OCI-LY1 (cell line): Measurements from ENCODE around the gene B3GALNT1.
"Not testable (repeated sequence)": the region's sequence is repeated elsewhere in the genome, so short reads cannot be mapped to it uniquely, and the experiment has no call there.

Experiments
- H2AFZ ChIP-seq: fragments of 200-600 bp; sonication (generic), shearing (Covaris generic); 2 replicates; pipeline ENCODE4 v1.6.0; 2014; ENCODE audit warnings: antibody characterized with exemption, mild to moderate bottlenecking, low read length
- H3F3A ChIP-seq: fragments of 200-600 bp; sonication (generic), shearing (Covaris generic); 2 replicates; pipeline ENCODE4 v1.6.0; 2014; ENCODE audit warnings: mild to moderate bottlenecking, antibody characterized with exemption, low read length, moderate library complexity; ENCODE audit not compliant: insufficient read depth
- H3K27ac ChIP-seq: fragments of 200-600 bp; sonication (generic); 2 replicates; pipeline ENCODE4 v1.5.1; 2014; ENCODE audit warnings: low read length, mixed run types, mild to moderate bottlenecking, low read depth; ENCODE audit not compliant: poor library complexity, severe bottlenecking
- H3K27me3 ChIP-seq: fragments of 200-600 bp; sonication (generic); 2 replicates; pipeline ENCODE4 v1.6.0; 2014; ENCODE audit warnings: antibody characterized with exemption, mild to moderate bottlenecking, low read length, moderate library complexity; ENCODE audit not compliant: insufficient read depth
- H3K36me3 ChIP-seq: fragments of 200-600 bp; sonication (generic); 2 replicates; pipeline ENCODE4 v1.6.1; 2014; ENCODE audit warnings: mild to moderate bottlenecking, antibody characterized with exemption, low read length, moderate library complexity, mixed read lengths; ENCODE audit not compliant: insufficient read depth
- H3K4me1 ChIP-seq: fragments of 200-600 bp; sonication (generic); 2 replicates; pipeline ENCODE4 v1.5.1; 2014; ENCODE audit warnings: mild to moderate bottlenecking, low read length, moderate library complexity; ENCODE audit not compliant: insufficient read depth, severe bottlenecking
- H3K4me2 ChIP-seq: fragments of 200-600 bp; sonication (generic), shearing (Covaris generic); 2 replicates; pipeline ENCODE4 v1.6.1; 2014; ENCODE audit warnings: low read length
- H3K4me3 ChIP-seq: fragments of 200-600 bp; sonication (generic); 2 replicates; pipeline ENCODE4 v1.5.1; 2014; ENCODE audit warnings: low read length, low read depth, mild to moderate bottlenecking, mixed read lengths; ENCODE audit not compliant: poor library complexity, severe bottlenecking
- H3K79me2 ChIP-seq: fragments of 200-600 bp; shearing (Covaris generic); 2 replicates; pipeline ENCODE4 v1.6.1; 2016; ENCODE audit warnings: mixed run types, low read length, mixed read lengths; ENCODE audit not compliant: insufficient read depth
- H3K9ac ChIP-seq: fragments of 200-600 bp; sonication (generic), shearing (Covaris generic); 2 replicates; pipeline ENCODE4 v1.6.1; 2014; ENCODE audit warnings: mild to moderate bottlenecking, low read length, mixed read lengths
- H3K9me2 ChIP-seq: fragments of 200-600 bp; sonication (generic), shearing (Covaris generic); 2 replicates; pipeline ENCODE4 v1.6.1; 2014; ENCODE audit warnings: low read depth, mild to moderate bottlenecking, low read length, mixed read lengths
- H3K9me3 ChIP-seq: fragments of 200-600 bp; shearing (Covaris generic); 2 replicates; pipeline ENCODE4 v1.6.1; 2014; ENCODE audit warnings: low read length, mixed read lengths
- H4K20me1 ChIP-seq: fragments of 200-600 bp; sonication (generic), shearing (Covaris generic); 2 replicates; pipeline ENCODE4 v1.6.0; 2016; ENCODE audit warnings: mild to moderate bottlenecking, low read length; ENCODE audit not compliant: insufficient read depth
- EZH2 ChIP-seq: fragments of 200-600 bp; sonication (generic), shearing (Covaris generic); IDR thresholded peaks from 2 replicates; pipeline ENCODE4 v1.8.0; 2017; ENCODE audit warnings: borderline replicate concordance, mixed run types, mild to moderate bottlenecking, antibody characterized with exemption, low read length, moderate library complexity, mixed read lengths
- TF ChIP-seq, protein P1 (sequence below): fragments of 200-600 bp; sonication (generic), shearing (Covaris generic); IDR thresholded peaks from 2 replicates; pipeline ENCODE4 v1.5.1; 2017; ENCODE audit warnings: mild to moderate bottlenecking, antibody characterized with exemption, low read length, moderate library complexity, mixed read lengths

B3GALNT1 gene

DNA sequence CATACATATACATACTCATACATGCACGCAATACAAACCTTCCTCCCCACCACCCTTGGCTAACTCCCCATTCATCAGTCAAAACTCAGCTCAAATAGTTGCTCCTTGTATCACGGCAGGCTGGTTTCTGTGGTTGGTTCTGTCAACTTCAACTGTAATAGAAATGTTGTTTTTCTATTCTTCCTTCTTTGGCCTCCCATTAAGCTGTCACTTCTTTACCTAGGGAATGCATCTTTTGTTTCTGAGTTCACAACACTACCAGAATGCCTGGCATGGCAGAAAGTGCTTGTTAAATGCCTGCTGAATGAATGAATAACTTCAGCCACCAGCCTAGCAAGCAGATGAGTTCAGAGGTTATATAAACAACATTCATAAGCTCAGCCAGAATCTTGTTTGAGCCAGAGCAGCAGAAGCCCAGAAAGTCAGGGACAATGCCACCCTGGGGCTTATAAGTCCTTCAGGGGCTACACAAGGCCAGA is 63.1 kb downstream of the B3GALNT1 start:
- no peaks in the 10 kb centered on the region for H4K20me1 ChIP-seq
- no peaks in the 10 kb centered on the region for H3K79me2 ChIP-seq
- no peak overlapping the region for H3K27ac ChIP-seq
- no peaks in the 10 kb centered on the region for H3F3A ChIP-seq
- no peaks in the 10 kb centered on the region for H3K9me3 ChIP-seq
- H3K4me2 ChIP-seq, result no peak overlapping the region
- no peak overlapping the region for H3K9ac ChIP-seq
- H3K4me3 ChIP-seq, result no peak overlapping the region
- H3K9me2 ChIP-seq, result no peaks in the 10 kb centered on the region
- no peaks in the 10 kb centered on the region for H3K27me3 ChIP-seq
- no peak for TF ChIP-seq EZH2
- TF ChIP-seq, protein P1, sequence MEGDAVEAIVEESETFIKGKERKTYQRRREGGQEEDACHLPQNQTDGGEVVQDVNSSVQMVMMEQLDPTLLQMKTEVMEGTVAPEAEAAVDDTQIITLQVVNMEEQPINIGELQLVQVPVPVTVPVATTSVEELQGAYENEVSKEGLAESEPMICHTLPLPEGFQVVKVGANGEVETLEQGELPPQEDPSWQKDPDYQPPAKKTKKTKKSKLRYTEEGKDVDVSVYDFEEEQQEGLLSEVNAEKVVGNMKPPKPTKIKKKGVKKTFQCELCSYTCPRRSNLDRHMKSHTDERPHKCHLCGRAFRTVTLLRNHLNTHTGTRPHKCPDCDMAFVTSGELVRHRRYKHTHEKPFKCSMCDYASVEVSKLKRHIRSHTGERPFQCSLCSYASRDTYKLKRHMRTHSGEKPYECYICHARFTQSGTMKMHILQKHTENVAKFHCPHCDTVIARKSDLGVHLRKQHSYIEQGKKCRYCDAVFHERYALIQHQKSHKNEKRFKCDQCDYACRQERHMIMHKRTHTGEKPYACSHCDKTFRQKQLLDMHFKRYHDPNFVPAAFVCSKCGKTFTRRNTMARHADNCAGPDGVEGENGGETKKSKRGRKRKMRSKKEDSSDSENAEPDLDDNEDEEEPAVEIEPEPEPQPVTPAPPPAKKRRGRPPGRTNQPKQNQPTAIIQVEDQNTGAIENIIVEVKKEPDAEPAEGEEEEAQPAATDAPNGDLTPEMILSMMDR, result no peak
- H2AFZ ChIP-seq, result no peak overlapping the region
- no peaks in the 10 kb centered on the region for H3K4me1 ChIP-seq
- no peaks in the 10 kb centered on the region for H3K36me3 ChIP-seq

DNA sequence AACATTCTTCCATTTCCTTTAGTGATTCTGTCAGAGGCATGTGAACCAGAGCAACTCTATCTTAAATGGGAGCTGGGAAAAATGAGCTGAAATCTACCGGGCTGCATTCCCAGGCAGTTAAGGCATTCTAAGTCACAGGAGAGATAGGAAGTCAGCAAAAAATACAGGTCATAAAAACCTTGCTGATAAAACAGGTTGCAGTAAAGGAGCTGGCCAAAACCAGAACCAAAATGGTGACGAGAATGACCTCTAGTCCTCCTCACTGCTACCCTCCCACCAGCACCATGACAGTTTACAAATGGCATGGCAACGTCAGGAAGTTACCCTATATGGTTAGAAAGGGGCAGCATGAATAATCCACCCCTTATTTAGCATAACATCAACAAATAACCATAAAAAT is 66.4 kb downstream of the B3GALNT1 start:
- H3K9ac ChIP-seq, result no peak overlapping the region
- H3K79me2 ChIP-seq, result no peaks in the 10 kb centered on the region
- no peak overlapping the region for H3K27ac ChIP-seq
- no peak overlapping the region for H3K4me3 ChIP-seq
- no peaks in the 10 kb centered on the region for H3K36me3 ChIP-seq
- H3F3A ChIP-seq, result no peaks in the 10 kb centered on the region
- H3K4me2 ChIP-seq, result no peak overlapping the region
- no peaks in the 10 kb centered on the region for H3K9me3 ChIP-seq
- no peaks in the 10 kb centered on the region for H3K4me1 ChIP-seq
- no peaks in the 10 kb centered on the region; the same call in 1 of the 2 replicates for H3K9me2 ChIP-seq
- H2AFZ ChIP-seq, result no peak overlapping the region
- H3K27me3 ChIP-seq, result no peaks in the 10 kb centered on the region
- no peaks in the 10 kb centered on the region for H4K20me1 ChIP-seq
- TF ChIP-seq, protein P1, result no peak
- no peak for TF ChIP-seq EZH2

DNA sequence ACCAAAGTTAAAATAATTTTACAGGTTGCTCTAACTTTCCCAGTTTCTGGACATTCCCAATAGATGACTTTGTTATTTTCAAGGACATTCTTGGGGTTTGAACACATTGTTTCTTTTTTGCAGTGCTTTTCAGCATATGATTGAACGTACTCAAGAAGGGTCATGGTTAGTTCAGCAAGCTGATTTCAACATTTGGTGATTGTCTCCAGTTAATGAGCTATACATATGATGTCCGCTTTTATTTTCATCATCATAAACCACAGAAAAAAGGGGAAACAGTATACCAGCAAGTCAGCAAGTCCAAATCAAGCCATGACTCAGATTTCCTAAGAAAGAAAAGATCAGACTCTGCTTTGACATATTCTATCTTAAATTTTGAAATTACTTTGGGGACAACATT is 69.4 kb downstream of the B3GALNT1 start:
- Histone ChIP-seq H3K9me3 (no peaks in the 10 kb centered on the region), H2AFZ (no peak overlapping the region), H3K27me3 (no peaks in the 10 kb centered on the region), H3K4me1 (no peaks in the 10 kb centered on the region), H4K20me1 (no peaks in the 10 kb centered on the region), H3K4me3 (no peak overlapping the region), H3K9ac (no peak overlapping the region), H3K9me2 (no peaks in the 10 kb centered on the region; the same call in 1 of the 2 replicates), H3K4me2 (no peak overlapping the region), H3K79me2 (no peaks in the 10 kb centered on the region), H3K27ac (no peak overlapping the region), H3F3A (no peaks in the 10 kb centered on the region), H3K36me3 (no peaks in the 10 kb centered on the region)
- TF ChIP-seq, protein P1, result no peak
- TF ChIP-seq EZH2, result no peak

DNA sequence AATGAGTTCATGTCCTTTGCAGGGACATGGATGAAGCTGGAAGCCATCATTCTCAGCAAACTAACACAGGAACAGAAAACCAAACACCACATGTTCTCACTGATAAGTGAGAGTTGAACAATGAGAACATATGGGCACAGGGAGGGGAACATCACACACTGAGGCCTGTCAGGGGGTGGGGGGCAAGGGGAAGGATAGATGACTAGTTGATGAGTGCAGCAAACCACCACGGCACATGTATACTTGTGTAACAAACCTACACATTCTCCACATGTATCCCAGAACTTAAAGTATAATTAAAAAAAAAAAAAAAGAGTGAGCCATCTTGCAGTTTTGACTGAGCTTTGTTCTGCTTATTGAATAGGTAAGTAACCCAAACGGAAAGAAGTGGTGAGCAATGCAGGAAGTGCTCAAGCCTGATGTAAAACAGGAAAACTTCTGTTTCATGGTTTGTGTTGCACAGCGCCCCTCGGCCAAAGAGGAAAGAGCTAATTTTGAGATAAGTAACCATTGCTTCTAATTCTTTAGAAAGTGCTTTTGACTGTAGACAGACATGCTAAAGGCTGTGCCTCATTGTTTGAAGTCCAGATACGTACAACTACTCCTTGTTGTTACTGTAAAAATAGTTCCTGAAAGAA is 70.1 kb downstream of the B3GALNT1 start:
- H3K4me3 ChIP-seq, H3K9me3 ChIP-seq, H3K27ac ChIP-seq, H3F3A ChIP-seq, H2AFZ ChIP-seq, H3K79me2 ChIP-seq, H3K4me2 ChIP-seq, H3K4me1 ChIP-seq, H3K9ac ChIP-seq, H4K20me1 ChIP-seq, H3K9me2 ChIP-seq, H3K27me3 ChIP-seq, H3K36me3 ChIP-seq: not testable (repeated sequence)
